Umbilical cord (tissue), 2 donors: ENCODE measurements around the gene RIMBP2. TPM values are rescaled to one million over a fixed set of nuclear protein-coding genes. Genes with fewer than 3 reads are reported as not detected.
"Not testable (repeated sequence)": the region's sequence is repeated elsewhere in the genome, so short reads cannot be mapped to it uniquely, and the experiment has no call there.

Experiments
- DNase-seq: peaks from one replicate; pipeline ENCODE4 v3.0.0-alpha.2; 2015; ENCODE audit warnings: low spot score
- total RNA-seq: library from RNA; depleted of rRNA; stranded (reverse); fragments of >200 nt; gene quantifications from one replicate; pipeline ENCODE4 v1.2.3, GENCODE V29; 2014; ENCODE audit warnings: low replicate concordance; ENCODE audit not compliant: insufficient read depth

The RIMBP2 gene
- total RNA-seq, 1 donor from 2014 or later = 1.9 TPM

GRCh38 chr12:130706885-130707570, 9.1 kb downstream of the RIMBP2 start:
- DNase-seq = no peak

- no peak for DNase-seq
Observed at GRCh38 chr12:130706311-130706710, 9.8 kb downstream of the RIMBP2 start.

- DNase-seq = no peak
Observed at GRCh38 chr12:130705178-130705822, 10.8 kb downstream of the RIMBP2 start.

DNA sequence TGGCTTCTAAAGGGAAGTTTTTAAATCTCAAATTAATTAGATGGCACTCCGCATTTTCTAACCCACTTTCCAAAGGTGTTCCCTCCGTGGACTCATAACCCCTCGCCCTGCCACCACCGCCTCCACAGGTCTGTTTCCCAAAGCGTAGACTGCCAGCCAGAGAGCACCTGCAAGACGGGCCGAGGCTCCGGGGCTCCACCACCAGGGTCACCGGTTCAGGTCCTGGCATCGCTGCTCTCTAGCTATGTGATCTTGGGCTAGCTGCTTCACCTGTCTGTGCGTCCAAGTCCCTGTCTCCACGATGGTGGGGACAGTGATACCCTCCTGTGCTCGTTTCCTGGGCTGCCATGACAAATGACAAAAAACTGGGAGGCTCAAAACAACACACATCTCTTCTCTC, 11.5 kb downstream of the RIMBP2 start:
- no peak for DNase-seq

GRCh38 chr12:130703733-130704375, 12.2 kb downstream of the RIMBP2 start:
- DNase-seq = no peak

DNA sequence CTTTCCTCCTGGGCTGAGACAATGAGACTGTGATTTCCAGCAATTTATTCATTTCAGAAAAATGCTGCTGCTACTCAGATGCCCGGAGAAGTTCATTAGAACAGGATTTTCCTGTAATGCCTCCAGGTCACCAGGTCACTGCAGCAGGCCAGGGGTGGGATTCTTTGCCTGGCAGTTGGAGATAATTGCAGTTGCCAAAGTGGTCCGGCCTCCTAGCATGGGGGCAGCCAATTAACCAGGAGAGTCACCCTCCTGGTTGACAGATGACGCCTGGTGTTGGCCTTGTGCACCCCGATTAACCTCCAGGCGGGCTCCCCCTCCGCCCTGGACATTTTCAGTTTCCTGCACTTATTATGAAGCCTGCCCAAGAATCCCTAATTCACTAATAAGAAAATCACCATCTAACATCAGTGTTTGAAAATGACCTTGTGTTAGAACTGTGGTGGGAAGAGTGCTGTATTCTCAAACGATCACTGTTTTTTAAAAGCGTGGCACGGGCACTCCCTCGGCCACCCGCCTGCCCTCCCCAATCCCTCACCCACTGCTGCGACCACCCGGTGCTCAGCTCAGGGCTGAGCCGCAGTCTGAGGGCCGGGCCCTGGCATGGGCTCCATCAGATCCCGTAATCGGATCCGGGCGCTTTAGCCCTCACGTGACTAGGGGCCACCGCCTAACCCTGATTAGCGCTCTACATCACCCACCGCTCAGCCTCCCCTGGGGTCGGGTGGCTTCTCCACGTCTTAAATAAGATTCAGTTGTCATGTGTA, 12.9 kb downstream of the RIMBP2 start:
- no peak for DNase-seq

- DNase-seq = no peak
Observed at GRCh38 chr12:130701402-130701744, 14.7 kb downstream of the RIMBP2 start.

DNA sequence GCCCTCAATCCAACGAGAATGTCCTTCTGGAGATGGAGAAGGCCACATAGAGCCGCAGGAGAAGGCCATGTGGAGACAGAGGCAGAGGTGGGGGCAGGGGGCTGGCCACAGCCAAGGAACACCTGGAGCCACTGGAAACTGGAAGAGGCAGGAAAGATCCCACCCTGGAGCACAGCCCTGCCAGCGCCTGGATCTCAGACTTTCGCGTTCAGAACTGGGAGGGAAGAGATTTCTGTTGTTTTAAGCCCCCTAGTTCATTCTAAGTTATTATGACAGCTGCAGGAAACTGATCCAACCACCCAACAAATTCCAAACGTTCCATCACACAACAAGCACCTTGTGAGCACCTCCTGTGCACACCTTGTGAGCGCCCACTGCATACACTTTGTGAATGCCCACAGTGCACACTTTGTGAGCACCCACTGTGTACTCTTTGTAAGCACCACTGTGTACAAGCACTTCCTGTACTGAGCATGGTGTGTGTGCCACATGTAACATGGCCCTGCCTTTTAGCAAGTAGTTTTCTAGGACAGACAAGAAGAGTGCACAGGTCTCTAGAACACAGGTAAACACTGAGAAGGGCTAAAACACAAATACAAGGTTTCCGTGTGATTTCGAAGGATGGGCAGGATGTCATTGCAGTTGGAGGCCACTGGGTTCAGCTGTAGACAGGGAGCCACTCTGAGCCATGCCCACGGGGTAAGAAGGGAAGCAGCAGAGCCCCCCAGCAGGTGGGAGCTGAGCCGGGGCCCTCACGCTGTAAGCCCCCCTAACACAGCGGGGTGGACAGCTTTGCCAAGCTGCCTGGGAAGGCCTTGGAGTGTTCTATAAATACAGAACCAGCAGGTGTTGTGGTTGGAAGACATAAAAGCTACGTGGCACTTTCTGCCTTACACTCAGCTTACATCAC, 15.4 kb downstream of the RIMBP2 start:
- DNase-seq = no peak

DNA sequence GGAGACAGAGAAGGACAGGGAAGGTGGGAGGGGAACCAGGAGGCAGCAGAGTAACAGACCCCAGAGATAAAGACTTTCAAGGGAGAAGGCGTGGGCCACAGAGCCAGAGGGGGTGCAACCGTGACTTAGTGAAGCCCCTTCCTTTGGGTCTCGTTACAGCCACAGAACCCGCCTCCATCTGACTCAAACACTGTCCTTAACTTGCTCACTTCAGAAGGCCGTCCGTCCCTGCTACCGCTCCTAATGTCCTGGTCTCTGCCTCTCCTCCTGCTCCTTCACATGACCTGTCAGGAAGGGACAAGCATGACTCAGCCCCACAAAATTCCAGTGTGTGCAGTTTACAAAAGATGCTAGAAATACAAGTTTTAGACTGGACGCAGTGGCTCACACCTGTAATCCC, 18.0 kb downstream of the RIMBP2 start:
- no peak for DNase-seq

- DNase-seq = no peak
Observed at GRCh38 chr12:130696379-130697100, 19.6 kb downstream of the RIMBP2 start.

DNA sequence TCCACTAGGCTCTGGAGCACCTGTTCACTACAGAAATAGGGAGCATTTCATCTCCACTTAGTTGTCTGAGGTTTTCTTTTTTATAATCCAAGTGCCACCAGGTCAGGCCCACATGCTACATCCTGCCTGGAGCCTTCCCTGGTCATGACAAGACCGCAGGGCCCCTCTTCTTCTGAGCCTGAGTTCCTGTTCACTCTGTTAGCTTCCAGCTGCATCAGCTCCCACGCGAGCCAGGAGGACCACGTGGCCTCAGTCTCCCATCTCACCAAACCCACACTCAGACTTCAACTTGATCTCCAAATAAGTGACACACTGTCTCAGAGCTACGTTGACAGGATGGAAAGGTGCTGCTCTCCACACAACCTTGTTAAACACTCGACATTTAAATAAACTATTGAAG, 21.0 kb downstream of the RIMBP2 start:
- no peak for DNase-seq

DNA sequence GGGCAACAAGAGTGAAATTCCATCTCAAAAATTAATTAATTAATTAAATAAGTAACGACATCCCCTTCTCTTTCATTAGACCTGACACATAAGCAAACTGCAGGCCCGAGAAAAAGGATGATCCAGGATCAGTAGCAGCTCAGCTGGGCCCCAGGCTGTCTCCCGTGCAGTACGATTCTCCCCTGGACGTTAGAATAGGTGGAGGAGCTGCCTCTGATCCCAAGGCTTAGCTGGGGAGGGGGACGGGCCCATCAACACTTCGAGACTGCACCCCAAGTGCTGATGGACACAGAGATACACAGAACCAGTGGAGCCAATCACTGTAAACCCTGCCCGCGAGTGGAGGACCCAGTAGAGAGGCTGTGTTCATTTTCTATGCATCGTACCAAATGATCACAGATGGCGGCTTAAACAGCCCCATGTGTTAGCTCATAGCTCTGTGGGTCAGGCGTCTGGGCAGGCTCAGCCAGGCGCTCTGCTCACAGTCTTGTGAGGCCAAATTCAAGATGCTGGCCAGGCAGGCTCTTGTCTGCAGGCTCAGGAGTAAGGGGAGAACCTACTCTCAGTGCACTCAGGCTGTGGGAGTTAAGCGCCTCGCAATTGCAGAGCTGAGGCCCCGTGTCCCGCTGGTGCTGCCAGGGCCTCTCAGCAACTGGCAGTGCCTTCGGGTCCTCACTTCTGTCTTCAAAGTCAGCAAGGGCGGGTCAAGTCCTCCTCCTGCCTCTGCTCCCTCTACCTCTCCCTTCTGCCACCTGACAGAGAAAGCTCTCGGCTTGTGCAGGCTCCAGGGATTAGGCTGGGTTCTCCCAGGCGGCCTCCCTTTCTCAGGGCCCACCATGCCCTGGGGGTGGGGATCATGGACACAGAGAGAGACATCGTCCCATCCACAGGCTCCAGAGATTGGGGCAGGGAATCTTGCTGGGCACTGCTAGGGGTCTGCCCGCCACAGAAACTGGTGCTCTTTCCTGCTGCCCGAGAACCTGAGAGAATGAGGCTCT, 26.4 kb downstream of the RIMBP2 start:
- DNase-seq = no peak

DNA sequence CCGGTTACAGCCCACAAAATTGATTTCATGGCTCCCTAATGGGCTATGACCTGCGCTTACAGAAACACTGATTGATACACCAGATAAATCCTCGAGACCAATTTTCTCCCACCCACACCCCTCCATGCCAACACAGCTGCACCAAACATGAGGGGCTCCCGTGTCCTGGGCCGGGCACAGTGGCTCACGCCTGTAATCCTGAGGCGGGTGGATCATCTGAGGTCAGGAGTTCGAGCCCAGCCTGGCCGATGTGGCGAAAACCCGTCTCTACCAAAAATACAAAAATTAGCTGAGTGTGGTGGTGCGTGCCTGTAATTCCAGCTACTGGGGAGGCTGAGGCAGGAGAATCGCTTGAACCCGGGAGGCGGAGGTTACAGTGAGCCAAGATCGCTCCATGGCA, 27.1 kb downstream of the RIMBP2 start:
- DNase-seq = not testable (repeated sequence)

- no peak for DNase-seq
Observed at GRCh38 chr12:130687796-130688778, 28.0 kb downstream of the RIMBP2 start.

- no peak for DNase-seq
Observed at GRCh38 chr12:130687190-130687589, 28.9 kb downstream of the RIMBP2 start.

GRCh38 chr12:130686511-130686991, 29.5 kb downstream of the RIMBP2 start:
- no peak for DNase-seq

DNA sequence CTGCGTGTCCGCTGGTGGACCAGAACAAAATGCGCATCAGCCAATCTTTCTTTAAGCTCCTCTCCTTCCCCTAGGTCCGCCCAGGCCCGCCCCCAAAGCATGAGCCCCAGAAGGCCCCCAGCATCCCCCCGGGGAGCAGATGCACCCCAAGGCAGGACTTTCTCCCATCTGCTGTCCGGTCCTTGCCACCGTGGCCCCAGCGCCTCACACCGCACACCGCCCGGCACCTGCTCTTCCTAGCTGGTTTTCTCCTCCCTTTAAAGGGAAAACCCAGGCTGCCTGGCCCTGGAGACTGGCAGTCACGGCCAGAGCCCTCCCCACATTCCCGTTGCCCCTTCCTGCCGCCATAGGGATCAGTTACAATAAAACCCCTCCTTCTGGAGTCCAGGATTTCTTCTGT, 30.2 kb downstream of the RIMBP2 start:
- no peak for DNase-seq

GRCh38 chr12:130685250-130685787, 30.8 kb downstream of the RIMBP2 start:
- DNase-seq = no peak
